NCI-H1417 treated with DMSO at 0.1 percent for 48 hours (cell line): ENCODE data around the gene DST.
A peak's percentile ranks its signal among the peaks of the same experiment; 100 is the strongest.
"Not testable (repeated sequence)": the region's sequence is repeated elsewhere in the genome, so short reads cannot be mapped to it uniquely, and the experiment has no call there.

Experiments used
- DNase-seq: peaks from one replicate; lab custom pipeline; 2025; lab: John Stamatoyannopoulos, UW

The DST gene

GRCh38 chr6:56570413-56571359 lies 72.0 kb downstream of the DST start:
- no peak for DNase-seq

GRCh38 chr6:56567501-56567900 lies 75.2 kb downstream of the DST start:
- DNase-seq, result no peak

GRCh38 chr6:56562730-56563129 lies 80.0 kb downstream of the DST start:
- not testable (repeated sequence) for DNase-seq

GRCh38 chr6:56556751-56557540 lies 85.7 kb downstream of the DST start:
- no peak for DNase-seq

- DNase-seq, result no peak
Measured at GRCh38 chr6:56555438-56555872, 87.2 kb downstream of the DST start.

GRCh38 chr6:56552187-56553130 lies 90.2 kb downstream of the DST start:
- no peak for DNase-seq

- DNase-seq, result no peak
Measured at GRCh38 chr6:56551409-56552120, 91.1 kb downstream of the DST start.

- DNase-seq, result no peak
Measured at GRCh38 chr6:56550301-56550700, 92.4 kb downstream of the DST start.

- no peak for DNase-seq
Measured at GRCh38 chr6:56549014-56549413, 93.7 kb downstream of the DST start.

- DNase-seq, result no peak
Measured at GRCh38 chr6:56547687-56548086, 95.0 kb downstream of the DST start.

GRCh38 chr6:56542364-56543331 lies 100.0 kb downstream of the DST start:
- peak; percentile 73 for DNase-seq

GRCh38 chr6:56541741-56542360 lies 100.8 kb downstream of the DST start:
- no peak for DNase-seq

GRCh38 chr6:56541030-56541600 lies 101.6 kb downstream of the DST start:
- no peak for DNase-seq

- DNase-seq, result no peak
Measured at GRCh38 chr6:56540232-56541029, 102.3 kb downstream of the DST start.

GRCh38 chr6:56539527-56540105 lies 103.1 kb downstream of the DST start:
- no peak for DNase-seq

GRCh38 chr6:56538851-56539250 lies 103.8 kb downstream of the DST start:
- DNase-seq, result no peak

- no peak for DNase-seq
Measured at GRCh38 chr6:56537223-56537770, 105.4 kb downstream of the DST start.

GRCh38 chr6:56536536-56536935 lies 106.2 kb downstream of the DST start:
- DNase-seq, result no peak
